Measurements from ENCODE around the gene NRBF2. TPM values are rescaled to one million over a fixed set of nuclear protein-coding genes. Genes with fewer than 3 reads are reported as not detected.

The NRBF2 gene
- polyA plus RNA-seq, 3 donors from 2014 or later, result 15.4 to 31.2 (median 15.6) TPM

- Mint-ChIP-seq H3K36me3 (peaks cover 10 to 26% (median 15%) of the 10 kb centered on the region in 3 donors), H3K4me1 (peaks cover 0 to 8% of the 10 kb centered on the region in 2 donors), H3K27ac (peak overlapping the region in 1 of 6 donors; percentile 26), H3K9me3 (no peaks in the 10 kb centered on the region), H3K27me3 (ENCODE audit: low read depth in 3 of 3) (peaks cover 0 to 3% (median 0%) of the 10 kb centered on the region in 3 donors), H3K4me3 (no peak overlapping the region)
- no peak for DNase-seq
Observed at GRCh38 chr10:63156236-63156635, 23.1 kb downstream of the NRBF2 start.

- H3K9me3 Mint-ChIP-seq, result no peaks in the 10 kb centered on the region
- peak; percentile 47 to 62 (median 62) for DNase-seq
- peaks cover 5 to 15% of the 10 kb centered on the region in 2 donors for H3K4me1 Mint-ChIP-seq
- H3K36me3 Mint-ChIP-seq, result peaks cover 7 to 18% (median 11%) of the 10 kb centered on the region in 3 donors
- H3K4me3 Mint-ChIP-seq, result no peak overlapping the region
- peaks cover 0 to 3% (median 0%) of the 10 kb centered on the region in 3 donors for H3K27me3 Mint-ChIP-seq (ENCODE audit: low read depth in 3 of 3)
- H3K27ac Mint-ChIP-seq, result no peak overlapping the region
Observed at GRCh38 chr10:63157845-63158624, 24.9 kb downstream of the NRBF2 start.

- Mint-ChIP-seq H3K4me3 (no peak overlapping the region), H3K27me3 (ENCODE audit: low read depth in 3 of 3) (peaks cover 0 to 2% (median 0%) of the 10 kb centered on the region in 3 donors), H3K4me1 (peaks cover 5 to 14% of the 10 kb centered on the region in 2 donors), H3K9me3 (no peaks in the 10 kb centered on the region), H3K27ac (peak overlapping the region in 4 of 6 donors; percentile 22 to 74 (median 37)), H3K36me3 (peaks cover 0 to 4% (median 0%) of the 10 kb centered on the region in 3 donors)
- no peak for DNase-seq
Observed at GRCh38 chr10:63161592-63161991, 28.5 kb downstream of the NRBF2 start.

- Mint-ChIP-seq H3K4me1 (peaks cover 5 to 7% of the 10 kb centered on the region in 2 donors), H3K27ac (no peak overlapping the region), H3K27me3 (ENCODE audit: low read depth in 3 of 3) (no peaks in the 10 kb centered on the region), H3K36me3 (peaks cover 0 to 14% (median 8%) of the 10 kb centered on the region in 3 donors), H3K4me3 (no peak overlapping the region), H3K9me3 (no peaks in the 10 kb centered on the region)
- no peak for DNase-seq
Observed at GRCh38 chr10:63164166-63164623, 31.1 kb downstream of the NRBF2 start.

- no peaks in the 10 kb centered on the region for H3K27me3 Mint-ChIP-seq (ENCODE audit: low read depth in 3 of 3)
- H3K36me3 Mint-ChIP-seq, result peaks cover 0 to 19% (median 11%) of the 10 kb centered on the region in 3 donors
- DNase-seq, result no peak
- no peaks in the 10 kb centered on the region for H3K9me3 Mint-ChIP-seq
- no peak overlapping the region for H3K4me3 Mint-ChIP-seq
- H3K27ac Mint-ChIP-seq, result no peak overlapping the region
- H3K4me1 Mint-ChIP-seq, result peaks cover 5 to 7% of the 10 kb centered on the region in 2 donors
Observed at GRCh38 chr10:63165249-63165648, 32.1 kb downstream of the NRBF2 start.

GRCh38 chr10:63166742-63167258 is 33.7 kb downstream of the NRBF2 start:
- Mint-ChIP-seq H3K4me3 (no peak overlapping the region), H3K4me1 (peaks cover 1 to 2% of the 10 kb centered on the region in 2 donors), H3K27ac (peak overlapping the region in 1 of 6 donors; percentile 36), H3K9me3 (no peaks in the 10 kb centered on the region), H3K27me3 (ENCODE audit: low read depth in 3 of 3) (no peaks in the 10 kb centered on the region), H3K36me3 (peaks cover 5 to 19% (median 13%) of the 10 kb centered on the region in 3 donors)
- peak; percentile 27 to 47 (median 41) for DNase-seq

GRCh38 chr10:63168821-63169462 is 35.8 kb downstream of the NRBF2 start:
- peaks cover 17 to 29% (median 22%) of the 10 kb centered on the region in 3 donors for H3K36me3 Mint-ChIP-seq

GRCh38 chr10:63169624-63170023 is 36.5 kb downstream of the NRBF2 start:
- H3K4me1 Mint-ChIP-seq, result peaks cover 11 to 14% of the 10 kb centered on the region in 2 donors
- H3K9me3 Mint-ChIP-seq, result no peaks in the 10 kb centered on the region
- no peak overlapping the region for H3K4me3 Mint-ChIP-seq
- DNase-seq, result no peak
- H3K36me3 Mint-ChIP-seq, result peaks cover 20 to 34% (median 27%) of the 10 kb centered on the region in 3 donors
- peak overlapping the region in 1 of 6 donors; percentile 1 for H3K27ac Mint-ChIP-seq
- peaks cover 0 to 1% (median under 1%) of the 10 kb centered on the region in 3 donors for H3K27me3 Mint-ChIP-seq (ENCODE audit: low read depth in 3 of 3)

More at GRCh38 chr10:63168821-63169462, 35.8 kb downstream of the NRBF2 start:
- Mint-ChIP-seq H3K27me3 (ENCODE audit: low read depth in 3 of 3) (peaks cover 0 to 1% (median 0%) of the 10 kb centered on the region in 3 donors), H3K4me3 (no peak overlapping the region), H3K27ac (peak overlapping the region in 2 of 6 donors; percentile 22 to 48), H3K4me1 (peaks cover 8 to 9% of the 10 kb centered on the region in 2 donors), H3K9me3 (no peaks in the 10 kb centered on the region)
- no peak for DNase-seq

GRCh38 chr10:63171255-63171855 is 38.2 kb downstream of the NRBF2 start:
- H3K36me3 Mint-ChIP-seq, result peaks cover 24 to 35% (median 27%) of the 10 kb centered on the region in 3 donors
- H3K4me1 Mint-ChIP-seq, result peaks cover 11 to 14% of the 10 kb centered on the region in 2 donors
- peaks cover 0 to 2% (median 1%) of the 10 kb centered on the region in 3 donors for H3K27me3 Mint-ChIP-seq (ENCODE audit: low read depth in 3 of 3)
- H3K4me3 Mint-ChIP-seq, result no peak overlapping the region
- no peak for DNase-seq
- H3K9me3 Mint-ChIP-seq, result no peaks in the 10 kb centered on the region
- H3K27ac Mint-ChIP-seq, result no peak overlapping the region

GRCh38 chr10:63171926-63172325 is 38.8 kb downstream of the NRBF2 start:
- DNase-seq, result no peak
- Mint-ChIP-seq H3K4me3 (no peak overlapping the region), H3K4me1 (peaks cover 11 to 14% of the 10 kb centered on the region in 2 donors), H3K36me3 (peaks cover 24 to 37% (median 27%) of the 10 kb centered on the region in 3 donors), H3K27ac (no peak overlapping the region), H3K9me3 (no peaks in the 10 kb centered on the region), H3K27me3 (ENCODE audit: low read depth in 3 of 3) (peaks cover 0 to 2% (median 1%) of the 10 kb centered on the region in 3 donors)

GRCh38 chr10:63173468-63174232 is 40.5 kb downstream of the NRBF2 start:
- no peak for DNase-seq
- Mint-ChIP-seq H3K9me3 (no peaks in the 10 kb centered on the region), H3K4me3 (no peak overlapping the region), H3K27ac (peak overlapping the region in 5 of 6 donors; percentile 22 to 73 (median 46)), H3K27me3 (ENCODE audit: low read depth in 3 of 3) (peaks cover 0 to 3% (median 2%) of the 10 kb centered on the region in 3 donors), H3K36me3 (peaks cover 31 to 45% (median 36%) of the 10 kb centered on the region in 3 donors), H3K4me1 (peaks cover 11 to 14% of the 10 kb centered on the region in 2 donors)

- DNase-seq, result no peak
Observed at GRCh38 chr10:63175534-63175933, 42.4 kb downstream of the NRBF2 start.

More at GRCh38 chr10:63175534-63175933, 42.4 kb downstream of the NRBF2 start:
- H3K9me3 Mint-ChIP-seq, result no peaks in the 10 kb centered on the region
- H3K4me3 Mint-ChIP-seq, result no peak overlapping the region
- no peak overlapping the region for H3K27ac Mint-ChIP-seq
- H3K36me3 Mint-ChIP-seq, result peaks cover 28 to 37% (median 30%) of the 10 kb centered on the region in 3 donors
- peaks cover 11 to 14% of the 10 kb centered on the region in 2 donors for H3K4me1 Mint-ChIP-seq
- peaks cover 0 to 3% (median 2%) of the 10 kb centered on the region in 3 donors for H3K27me3 Mint-ChIP-seq (ENCODE audit: low read depth in 3 of 3)

All from immature natural killer cell (primary cell).